HL-60 (cell line): ENCODE measurements around the gene SPAG9.

ENCODE experiments used
- POLR2AphosphoS5 ChIP-seq: IDR thresholded peaks from 2 replicates; pipeline ENCODE4 v1.6.1; 2012; ENCODE audit warnings: low read depth
- TF ChIP-seq, protein P1 (sequence below): IDR thresholded peaks from one replicate; pipeline ENCODE4 v1.5.1; 2011; ENCODE audit warnings: low read length, control low read depth, inconsistent platforms; ENCODE audit not compliant: insufficient read depth

- TF ChIP-seq, protein P1, sequence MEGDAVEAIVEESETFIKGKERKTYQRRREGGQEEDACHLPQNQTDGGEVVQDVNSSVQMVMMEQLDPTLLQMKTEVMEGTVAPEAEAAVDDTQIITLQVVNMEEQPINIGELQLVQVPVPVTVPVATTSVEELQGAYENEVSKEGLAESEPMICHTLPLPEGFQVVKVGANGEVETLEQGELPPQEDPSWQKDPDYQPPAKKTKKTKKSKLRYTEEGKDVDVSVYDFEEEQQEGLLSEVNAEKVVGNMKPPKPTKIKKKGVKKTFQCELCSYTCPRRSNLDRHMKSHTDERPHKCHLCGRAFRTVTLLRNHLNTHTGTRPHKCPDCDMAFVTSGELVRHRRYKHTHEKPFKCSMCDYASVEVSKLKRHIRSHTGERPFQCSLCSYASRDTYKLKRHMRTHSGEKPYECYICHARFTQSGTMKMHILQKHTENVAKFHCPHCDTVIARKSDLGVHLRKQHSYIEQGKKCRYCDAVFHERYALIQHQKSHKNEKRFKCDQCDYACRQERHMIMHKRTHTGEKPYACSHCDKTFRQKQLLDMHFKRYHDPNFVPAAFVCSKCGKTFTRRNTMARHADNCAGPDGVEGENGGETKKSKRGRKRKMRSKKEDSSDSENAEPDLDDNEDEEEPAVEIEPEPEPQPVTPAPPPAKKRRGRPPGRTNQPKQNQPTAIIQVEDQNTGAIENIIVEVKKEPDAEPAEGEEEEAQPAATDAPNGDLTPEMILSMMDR: no peak
- no peak for TF ChIP-seq POLR2AphosphoS5
Measured at GRCh38 chr17:51071556-51071955, 49.1 kb downstream of the SPAG9 start.
